ELF-1 (cell line): Measurements from ENCODE around the gene TOR2A.
A peak's percentile ranks its signal among the peaks of the same experiment; 100 is the strongest.
"Not testable (repeated sequence)": the region's sequence is repeated elsewhere in the genome, so short reads cannot be mapped to it uniquely, and the experiment has no call there.

Experiments used
- DNase-seq: peaks from one replicate; pipeline ENCODE4 v3.0.0-alpha.2; 2016; ENCODE audit warnings: low read depth, low spot score

Gene TOR2A

DNA sequence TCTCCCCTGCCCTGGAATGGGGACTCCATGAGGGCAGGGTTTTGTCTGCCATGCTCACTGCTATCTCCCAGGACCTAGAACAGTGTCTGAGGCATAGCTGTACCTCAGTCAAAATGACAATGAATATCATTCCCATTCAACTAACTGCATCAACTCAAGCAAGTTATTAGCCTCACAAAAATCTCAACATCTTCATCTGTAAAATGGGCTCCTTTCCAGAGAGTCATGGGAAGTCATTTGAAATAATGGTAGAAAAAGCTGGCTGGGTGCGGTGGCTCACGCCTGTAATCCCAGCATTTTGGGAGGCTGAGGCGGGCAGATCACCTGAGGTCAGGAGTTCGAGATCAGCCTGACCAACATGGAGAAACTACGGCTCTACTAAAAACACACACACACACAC lies 34.0 kb upstream of the TOR2A start:
- no peak for DNase-seq

DNA sequence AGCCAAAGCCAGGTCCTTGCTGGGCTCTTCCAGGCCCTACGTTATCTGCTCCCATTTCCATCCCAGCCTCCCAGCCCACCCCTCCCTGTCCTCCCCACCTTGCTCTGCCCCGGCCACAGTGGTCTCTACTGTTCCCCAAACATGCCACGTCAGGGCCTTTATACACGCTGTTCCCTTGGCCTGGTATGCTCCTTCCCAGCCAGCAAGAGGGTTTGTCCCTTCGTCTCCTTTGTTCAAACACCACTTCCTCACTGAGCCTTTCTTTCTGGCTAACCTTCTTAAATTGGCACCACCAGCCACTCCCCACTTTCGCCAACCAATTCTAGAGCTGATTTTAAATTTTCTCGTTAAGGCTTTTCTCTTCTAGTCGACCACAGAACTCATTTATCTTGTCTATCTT lies 33.6 kb upstream of the TOR2A start:
- DNase-seq, result no peak

DNA sequence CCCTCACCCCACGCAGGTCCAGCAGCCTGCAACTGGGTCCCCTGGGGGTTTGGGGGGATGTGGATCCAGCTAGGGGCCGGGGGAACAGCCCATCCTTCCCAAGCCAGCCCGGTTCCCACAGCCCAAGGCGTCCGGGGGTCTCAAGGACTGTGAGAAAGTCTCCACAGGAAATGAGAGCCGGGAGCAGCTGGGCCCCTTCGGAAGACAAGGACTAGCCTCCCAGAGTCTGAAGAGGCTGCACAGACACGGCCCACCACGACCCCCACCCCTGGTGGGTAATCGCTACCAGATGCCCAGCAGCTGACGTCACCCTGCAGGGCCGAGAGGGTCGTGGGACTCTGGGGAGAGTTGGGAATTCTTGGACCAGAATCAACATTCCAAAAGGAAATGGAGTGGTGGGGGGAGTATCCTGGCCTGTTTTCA lies 32.8 kb upstream of the TOR2A start:
- peak; percentile 75 for DNase-seq

DNA sequence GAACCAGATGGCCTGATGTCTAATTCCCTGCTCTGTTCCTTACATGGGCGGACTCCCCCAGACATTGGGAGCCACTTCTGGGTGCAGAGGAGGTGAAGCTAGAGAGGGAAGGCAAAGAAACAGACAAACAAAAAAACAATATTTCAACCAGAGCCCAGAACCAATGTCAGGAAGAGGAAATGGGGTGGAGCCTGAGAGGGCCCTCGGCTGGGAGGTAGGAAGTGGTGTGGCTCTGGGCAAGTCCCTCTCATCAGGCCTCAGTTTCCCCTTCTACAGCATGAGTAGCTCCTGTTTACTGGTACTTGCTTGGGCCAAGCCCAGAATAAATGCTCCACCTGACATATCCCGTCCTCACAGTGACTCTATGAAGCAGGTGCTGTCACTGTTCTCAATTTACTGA lies 32.3 kb upstream of the TOR2A start:
- no peak for DNase-seq

DNA sequence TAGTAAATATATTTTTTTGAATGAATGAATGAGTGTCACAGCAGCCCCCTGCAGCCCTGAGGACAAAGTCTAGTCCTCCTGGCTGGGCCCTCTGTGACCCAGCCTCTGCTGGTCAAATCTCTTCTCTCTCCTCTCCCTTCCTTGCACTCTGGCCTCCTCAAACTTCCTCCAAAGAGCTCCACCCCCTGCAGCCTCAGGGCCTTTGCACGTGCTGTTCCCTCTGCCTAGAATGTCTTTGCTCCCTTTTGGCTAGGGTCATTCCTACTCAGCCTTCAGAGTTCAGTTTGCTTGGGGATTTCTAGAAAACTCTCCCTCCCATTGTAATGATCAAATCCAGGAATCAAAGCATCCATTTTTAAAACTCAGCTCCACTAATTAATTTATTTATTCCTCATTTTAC lies 30.3 kb upstream of the TOR2A start:
- DNase-seq, result no peak

DNA sequence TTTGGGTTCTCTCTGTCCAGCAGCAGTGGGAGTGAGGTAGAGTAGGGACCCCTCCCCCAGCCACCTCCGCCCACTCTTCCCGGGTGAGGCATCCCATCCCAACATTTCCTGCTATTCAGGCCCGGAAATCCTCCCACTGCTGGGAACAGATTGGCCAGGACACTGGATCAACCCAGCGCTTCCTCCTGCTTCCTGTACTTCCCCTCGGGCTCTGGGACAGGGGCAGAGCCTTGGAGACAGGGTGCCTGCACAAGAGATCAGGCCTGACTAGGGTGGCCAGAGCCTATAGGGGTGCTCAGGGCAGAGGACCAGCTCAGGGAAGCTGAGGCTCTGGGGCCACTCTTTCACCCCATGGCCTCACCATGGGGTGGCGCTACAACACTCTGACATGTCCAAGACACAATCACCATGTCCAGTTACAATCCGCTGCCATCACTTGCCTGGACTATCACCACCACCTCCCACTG lies 28.9 kb upstream of the TOR2A start:
- DNase-seq, result peak; percentile 71

DNA sequence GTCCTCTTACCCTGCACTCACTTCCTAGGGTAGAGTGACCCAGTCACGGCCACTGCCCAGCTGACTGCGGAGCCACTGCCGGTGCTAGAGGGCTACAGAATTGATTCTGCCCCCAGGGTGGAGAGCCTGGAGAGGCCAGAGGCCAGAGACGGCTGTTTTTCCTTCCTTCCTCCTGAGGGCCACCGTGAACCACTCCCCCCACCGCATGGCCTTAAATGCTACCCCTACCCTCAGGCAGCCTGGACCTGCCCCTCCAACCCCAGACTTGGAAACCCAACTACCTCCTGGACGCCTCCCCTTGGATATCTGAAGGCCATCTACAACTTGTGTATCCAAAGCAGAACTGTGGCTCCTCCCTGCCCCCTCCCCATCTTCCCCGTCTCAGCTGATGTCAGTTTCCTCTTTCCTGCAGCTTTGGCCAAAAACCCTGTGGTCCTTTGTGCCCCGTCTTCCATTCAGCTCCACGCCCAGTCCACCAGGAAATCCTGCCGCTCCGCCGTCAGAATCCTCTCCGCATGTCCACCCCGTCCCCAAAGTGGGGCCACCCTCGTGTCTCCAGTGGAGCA lies 27.1 kb upstream of the TOR2A start:
- DNase-seq, result peak; percentile 60

DNA sequence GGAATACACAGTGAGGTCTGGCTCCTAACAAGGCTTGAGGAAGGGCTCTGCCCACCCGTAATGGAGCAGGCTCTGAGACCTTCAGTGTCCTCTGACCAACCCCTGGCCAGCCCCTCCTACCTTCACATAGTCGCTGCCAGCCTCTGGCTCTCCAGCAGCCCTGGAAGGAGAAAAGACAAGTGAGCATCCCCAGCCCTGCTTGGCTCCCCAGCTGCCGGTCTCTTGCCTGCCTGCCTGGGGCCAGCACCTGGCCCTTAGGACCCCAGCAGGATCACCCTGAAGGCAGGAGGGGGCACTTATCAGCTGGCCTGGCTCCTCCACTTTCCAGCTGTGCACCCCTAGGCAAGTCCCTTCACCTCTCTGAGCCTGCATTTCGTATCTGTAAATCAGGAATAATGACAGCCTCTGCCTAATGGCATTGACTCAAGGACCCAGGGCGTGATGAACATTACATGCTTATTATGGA lies 26.4 kb upstream of the TOR2A start:
- DNase-seq, result peak; percentile 39

DNA sequence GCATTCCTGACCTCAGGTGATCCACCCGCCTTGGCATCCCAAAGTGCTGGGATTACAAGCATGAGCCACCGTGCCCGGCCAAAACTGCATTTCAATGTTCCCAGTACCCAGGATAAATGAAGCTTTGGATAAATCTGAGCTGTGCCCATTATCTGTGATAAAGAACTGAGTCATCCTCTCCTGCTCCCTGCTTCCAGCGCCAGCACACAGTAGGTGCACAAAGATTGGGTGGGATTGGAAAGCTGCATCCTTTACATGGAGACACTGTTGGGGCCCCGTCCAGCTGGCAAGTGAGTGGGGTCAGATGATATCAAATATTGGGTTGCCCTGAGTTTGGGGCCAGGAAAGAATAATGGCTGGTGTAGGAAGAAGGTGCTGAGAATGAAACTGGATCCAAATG lies 26.0 kb upstream of the TOR2A start:
- no peak for DNase-seq

DNA sequence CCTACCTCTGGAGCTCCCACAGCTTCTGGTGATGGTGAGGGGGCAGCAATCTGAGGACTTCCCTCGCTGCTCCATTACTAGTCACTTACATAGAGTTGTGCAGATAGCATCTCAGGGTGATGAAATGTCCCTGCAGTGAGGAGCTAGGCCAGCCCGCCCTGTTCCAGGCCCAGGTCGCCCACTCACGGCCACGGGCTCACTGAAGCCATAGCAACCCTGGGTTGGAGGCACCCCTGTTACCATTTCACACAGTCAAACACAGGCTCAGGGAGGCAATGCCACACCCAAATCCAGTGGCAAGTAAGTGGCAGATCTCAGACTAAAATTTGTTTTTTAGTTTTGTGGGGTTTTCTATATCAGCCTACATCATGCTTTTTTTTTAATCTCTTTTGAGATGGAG lies 23.7 kb upstream of the TOR2A start:
- no peak for DNase-seq

DNA sequence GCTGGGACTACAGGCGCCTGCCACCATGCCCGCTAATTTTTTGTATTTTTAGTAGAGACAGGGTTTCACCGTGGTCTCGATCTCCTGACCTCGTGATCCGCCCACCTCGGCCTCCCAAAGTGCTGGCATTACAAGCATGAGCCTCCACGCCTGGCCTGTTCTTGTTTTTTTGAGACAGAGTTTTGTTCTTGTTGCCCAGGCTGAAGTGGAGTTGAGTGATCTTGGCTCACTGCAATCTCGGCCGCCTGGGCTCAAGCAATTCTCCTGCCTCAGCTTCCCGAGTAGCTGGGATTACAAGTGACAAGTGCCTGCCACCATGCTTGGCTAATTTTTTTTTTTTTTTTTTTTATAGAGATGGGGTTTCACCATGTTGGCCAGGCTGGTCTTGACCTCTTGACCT lies 21.7 kb upstream of the TOR2A start:
- not testable (repeated sequence) for DNase-seq

DNA sequence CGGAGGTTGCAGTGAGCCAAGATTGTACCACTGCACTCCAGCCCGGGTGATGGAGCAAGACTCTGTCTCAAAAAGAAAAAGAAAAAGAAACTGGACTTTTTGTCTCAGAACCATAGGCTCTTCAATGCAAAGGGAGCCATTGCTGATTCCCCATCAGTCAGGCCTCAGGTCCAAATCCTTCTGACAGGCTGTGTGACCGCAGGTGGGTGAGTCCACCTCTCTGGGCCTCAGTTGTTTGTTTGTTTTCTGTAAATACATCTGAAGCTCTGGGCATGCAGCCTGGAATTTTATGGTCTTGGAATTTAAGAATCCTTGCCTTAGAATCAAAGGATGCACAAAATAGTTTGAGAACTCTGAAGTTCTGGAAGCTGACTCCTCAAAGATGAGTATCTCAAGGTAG lies 21.1 kb upstream of the TOR2A start:
- DNase-seq, result no peak

DNA sequence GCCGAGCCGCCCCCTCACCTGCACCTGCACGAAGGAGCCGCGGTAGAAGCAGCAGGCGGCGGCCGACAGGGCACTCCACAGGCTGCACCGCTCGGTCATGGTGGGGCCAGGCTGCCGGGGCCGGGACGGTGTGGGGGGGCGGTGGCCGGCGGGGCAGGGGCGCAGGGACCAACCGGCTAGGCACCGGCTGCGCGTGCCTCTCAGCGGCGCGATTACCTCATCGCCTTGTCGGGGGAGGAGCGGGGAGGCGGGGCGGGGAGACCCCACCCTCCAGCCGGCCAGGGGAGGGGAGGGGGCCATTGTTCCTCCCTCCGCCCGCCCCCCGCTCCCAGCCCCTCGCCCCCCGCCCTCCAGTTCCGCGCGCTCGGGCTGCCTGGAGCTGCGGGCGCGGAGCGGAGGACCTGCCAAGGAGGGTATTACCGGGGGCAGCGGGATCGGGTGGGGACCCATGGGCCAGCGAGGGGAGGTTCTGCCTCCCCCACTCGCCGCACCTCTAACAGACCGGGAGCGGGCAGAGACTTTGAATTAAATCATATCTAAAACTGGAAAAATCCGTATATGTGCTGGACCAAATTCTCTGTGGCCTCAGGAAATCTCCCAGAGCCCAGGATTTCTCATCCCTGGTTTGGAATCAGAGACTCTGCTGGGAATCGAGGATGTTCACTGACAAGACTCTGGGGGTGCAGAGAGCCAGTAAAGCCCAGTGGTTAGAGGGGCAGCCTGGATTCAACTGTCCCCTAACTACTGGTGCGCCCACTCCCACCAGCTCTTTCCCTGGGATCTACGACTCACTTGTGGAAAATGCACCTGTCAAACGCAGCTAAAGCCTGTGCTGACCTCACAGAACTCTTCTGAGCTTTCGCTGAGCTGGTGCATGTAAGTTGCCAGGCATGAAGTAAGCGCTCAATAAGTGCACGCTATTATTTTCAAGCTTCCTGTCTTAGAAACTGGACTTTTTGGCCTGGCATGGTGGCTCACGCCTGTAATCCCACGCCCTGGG lies 20.3 kb upstream of the TOR2A start:
- no peak for DNase-seq

DNA sequence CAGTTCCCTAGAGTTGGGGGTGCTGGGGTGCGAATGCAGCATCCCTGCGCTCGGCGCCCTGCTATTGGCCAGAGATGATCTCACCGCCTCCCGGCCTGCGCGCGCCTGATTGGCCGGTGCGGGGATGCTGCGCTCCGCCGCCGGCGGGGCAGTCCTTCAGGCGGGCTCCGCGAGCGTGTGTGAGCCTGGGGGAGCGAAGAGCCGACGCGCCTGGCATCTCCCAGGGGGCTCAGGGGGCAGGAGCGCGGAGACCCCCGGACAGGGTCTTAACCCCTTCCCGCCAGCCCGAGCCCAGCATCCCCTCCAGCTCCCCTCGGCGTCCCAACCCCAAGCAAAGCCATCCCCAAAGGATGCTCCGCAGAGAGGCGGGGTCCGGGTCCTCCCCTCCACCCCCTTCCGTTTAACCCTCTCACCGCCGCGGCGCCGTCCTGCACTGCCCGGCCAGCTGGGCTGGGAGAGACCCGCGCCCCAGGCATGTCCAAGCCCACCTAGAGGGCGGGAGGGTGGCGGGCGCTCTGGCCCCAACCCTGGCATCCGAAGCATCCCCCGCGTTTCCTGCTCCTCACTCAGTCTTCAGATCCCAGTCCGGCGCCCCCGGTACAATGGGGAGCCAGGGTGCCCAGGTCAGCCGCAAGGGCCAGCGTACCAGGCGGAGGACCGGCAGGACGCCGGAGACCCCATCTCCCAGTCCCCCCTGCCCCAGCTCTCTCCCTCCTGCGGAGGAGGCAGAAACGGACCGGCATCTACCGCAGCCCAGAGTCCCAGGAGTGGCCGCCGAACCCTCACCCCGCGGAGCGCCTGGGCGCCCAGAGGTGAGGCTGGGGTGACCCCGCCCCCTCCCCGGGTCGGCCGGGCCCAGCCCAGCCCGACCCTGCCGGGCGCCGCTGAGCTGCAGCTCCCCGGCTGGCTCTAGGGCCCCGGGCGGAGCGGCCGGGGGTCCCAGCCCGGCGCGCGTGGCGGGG lies 19.3 kb upstream of the TOR2A start:
- no peak for DNase-seq

DNA sequence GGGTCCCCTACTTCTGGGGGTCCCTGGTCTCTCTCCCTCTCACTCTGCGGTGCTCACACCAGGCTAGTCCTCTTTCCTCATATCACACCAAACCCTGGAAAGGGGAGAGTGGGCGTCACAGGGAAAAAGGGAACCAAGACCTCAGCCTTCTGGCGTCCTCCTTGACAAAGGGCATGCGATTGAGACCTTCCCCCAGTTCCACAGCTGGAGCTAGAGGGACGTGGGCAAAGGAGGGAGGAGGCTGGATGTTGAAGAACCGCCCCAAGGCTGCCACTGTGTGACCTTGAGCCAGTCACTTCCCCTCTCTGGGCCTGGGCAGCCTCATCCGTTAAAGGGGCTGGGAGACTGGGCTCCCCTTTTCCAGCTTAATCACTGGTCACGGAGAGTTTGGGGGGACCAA lies 18.5 kb upstream of the TOR2A start:
- DNase-seq, result no peak

DNA sequence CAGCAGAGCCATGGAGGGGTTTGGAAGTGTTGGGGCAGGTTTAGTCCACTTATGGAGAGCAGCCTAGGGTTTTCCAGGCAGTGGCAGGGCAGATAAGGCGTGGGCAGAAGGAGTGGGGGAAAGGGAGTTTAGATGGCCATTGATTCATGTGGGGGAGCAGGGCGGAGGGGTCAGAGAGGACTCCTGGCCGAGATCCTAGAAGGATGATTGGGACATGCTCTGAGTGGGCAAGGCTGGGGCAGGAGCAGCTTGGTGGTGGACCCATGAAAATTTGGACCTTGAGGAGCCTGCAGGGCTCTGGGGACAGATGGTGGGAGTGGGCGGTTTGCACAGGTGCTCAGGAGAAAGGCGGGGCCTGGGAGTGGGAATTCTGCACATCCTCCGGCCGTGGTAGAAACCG lies 18.1 kb upstream of the TOR2A start:
- no peak for DNase-seq

DNA sequence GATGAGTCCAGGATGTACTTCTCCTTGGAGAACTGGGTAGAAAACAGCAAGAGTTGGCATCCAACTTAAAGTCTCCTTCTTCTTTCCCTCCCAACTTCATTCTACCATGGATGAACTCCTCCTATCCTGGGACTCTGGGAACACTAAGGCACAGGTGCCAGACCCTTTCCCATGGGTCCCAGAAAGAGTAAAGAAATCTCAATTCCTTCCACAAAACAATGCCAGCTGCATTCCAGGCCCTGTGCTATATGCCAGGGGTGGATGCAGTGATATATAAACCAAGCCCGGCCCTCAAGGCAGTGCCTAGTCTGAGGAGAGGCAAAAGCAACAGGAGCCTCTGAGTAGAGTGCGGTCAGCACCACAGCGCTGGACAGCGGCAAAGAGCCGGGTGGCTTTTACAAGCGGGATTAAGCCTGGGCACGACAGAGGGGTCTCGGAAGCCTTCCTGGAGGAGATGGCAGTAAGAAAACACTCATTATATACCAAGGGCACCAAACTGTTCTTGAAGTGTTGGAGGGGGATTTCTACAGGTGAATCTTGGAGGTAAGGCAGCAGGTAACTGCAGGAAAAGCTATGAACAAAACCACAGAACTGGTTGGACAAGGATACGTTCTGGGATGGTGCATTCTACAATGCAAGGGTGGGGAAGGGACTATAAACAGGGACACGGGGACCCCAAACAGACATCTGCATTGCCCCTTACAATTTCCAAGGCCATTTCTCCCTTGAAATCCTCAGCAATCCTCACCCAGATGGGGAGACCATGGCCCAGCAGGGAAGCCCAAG lies 16.4 kb upstream of the TOR2A start:
- peak; percentile 44 for DNase-seq

DNA sequence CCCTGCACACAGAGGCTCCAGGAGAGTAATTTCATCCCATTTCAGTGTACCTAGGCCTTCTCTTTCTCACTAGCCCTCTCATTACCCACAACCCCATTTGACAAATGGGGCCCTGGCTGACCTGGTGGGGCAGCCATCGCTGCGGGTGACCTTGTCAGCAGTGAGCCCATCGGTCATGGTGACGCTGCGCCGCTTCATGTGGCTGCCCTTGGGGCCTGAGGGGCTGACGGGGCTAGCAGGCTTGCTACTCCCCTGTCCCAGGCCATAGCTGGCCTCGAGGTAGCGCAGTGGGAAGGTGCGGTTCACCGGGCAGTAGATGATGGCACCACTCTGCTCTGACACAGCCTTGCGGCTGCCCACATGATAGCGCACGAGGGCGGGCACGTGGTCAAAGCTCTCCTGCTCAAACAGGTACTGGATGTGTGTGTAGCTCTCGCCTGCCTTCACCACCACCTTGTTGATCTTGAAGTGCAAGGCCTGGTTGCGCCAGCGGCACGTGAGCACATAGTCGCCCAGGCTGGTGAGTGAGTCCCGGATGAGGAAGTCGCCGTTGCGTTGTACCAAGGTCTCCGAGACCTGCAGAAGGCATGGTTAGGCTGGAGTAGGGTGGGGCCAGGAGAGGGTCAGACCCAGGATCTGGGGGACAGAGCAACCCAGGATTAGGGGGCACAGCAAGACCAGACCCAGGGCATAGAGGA lies 14.1 kb upstream of the TOR2A start:
- DNase-seq, result no peak

DNA sequence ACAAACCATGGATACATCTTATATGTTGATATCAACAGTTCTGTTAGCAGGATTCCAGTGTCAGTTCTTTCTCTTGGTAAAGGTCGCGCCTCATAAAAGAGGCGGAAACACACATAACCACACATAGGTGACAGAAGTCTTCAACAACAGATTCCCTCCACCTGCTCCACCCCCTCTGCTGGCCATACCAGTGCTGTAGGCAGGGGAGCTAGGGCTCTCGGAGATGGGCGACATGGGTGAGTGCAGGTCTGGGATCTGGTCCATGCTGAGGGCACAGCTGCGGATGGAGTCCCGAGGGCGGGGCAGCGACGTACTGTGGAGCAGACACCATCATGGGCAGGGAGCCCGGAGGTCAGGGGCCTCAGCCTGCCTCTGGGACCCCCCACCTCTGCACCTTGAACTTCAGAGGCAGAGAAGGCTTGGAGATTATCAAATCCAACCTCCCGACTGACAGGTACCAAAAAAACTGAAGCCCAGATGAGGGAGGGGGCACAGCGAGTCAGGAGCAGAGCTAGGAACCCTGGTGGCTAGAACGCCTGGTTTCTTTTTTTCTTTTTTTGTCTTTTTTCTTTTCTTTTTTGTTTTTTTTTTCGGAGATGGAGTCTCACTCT lies 12.0 kb upstream of the TOR2A start:
- DNase-seq, result no peak
